ENCODE results near the gene ASIC1.

GRCh38 chr12:50041062-50041860 lies 16.1 kb upstream of the ASIC1 start:
- TF ChIP-seq CREB1 (CRISPR knock-in tag; IDR thresholded peaks at IDR 0.05; ENCODE audit: low read depth): no peak
- no peak for TF ChIP-seq CTCF (conservative IDR thresholded peaks at IDR 0.05; ENCODE audit: low read depth in 2 of 2)
- no peak for TF ChIP-seq EZH2phosphoT487 (IDR thresholded peaks at IDR 0.05; ENCODE audit: unreplicated experiment)
